Lower leg skin (tissue), 4 donors: Measurements from ENCODE around the gene SHROOM2. TPM values are rescaled to one million over a fixed set of nuclear protein-coding genes. Genes with fewer than 3 reads are reported as not detected.
"Not testable (repeated sequence)": the region's sequence is repeated elsewhere in the genome, so short reads cannot be mapped to it uniquely, and the experiment has no call there.

ENCODE experiments used
- DNase-seq, 2 donors: peaks; one replicate each; pipeline ENCODE4 v3.0.0-alpha.2; 2019; ENCODE audit warnings: low spot score in 2 of 2
- H3K4me3 ChIP-seq: fragments of 200-600 bp; sonication (generic); 2 replicates; pipeline ENCODE4 v1.5.1; 2017; ENCODE audit warnings: mild to moderate bottlenecking, low read depth; ENCODE audit not compliant: poor library complexity, severe bottlenecking
- CTCF ChIP-seq, 3 donors: fragments of 450-650 bp; IDR thresholded peaks; one replicate each; pipeline ENCODE4 v1.5.1; 2016; ENCODE audit warnings: antibody characterized with exemption in 3 of 3, mild to moderate bottlenecking in 3 of 3, moderate library complexity in 2 of 3
- POLR2A ChIP-seq, 2 donors: fragments of 450-650 bp; IDR thresholded peaks; one replicate each; pipeline ENCODE4 v1.6.1; 2016 to 2017; ENCODE audit warnings: antibody characterized with exemption in 2 of 2, mild to moderate bottlenecking in 1 of 2, moderate library complexity in 1 of 2
- WGBS, 2 donors: methylation state at CpG; one replicate each; pipeline ENCODE4 v1.1.5; 2018; 5-methylcytosine and 5-hydroxymethylcytosine counted together
- intact Hi-C: fragments of 100-400 bp; cut with DNase I; formaldehyde crosslinking; loops from one replicate; pipeline ENCODE4 v1.15.0; 2023; ENCODE audit warnings: low total_unique reads
- total RNA-seq, 4 donors: library from RNA; depleted of rRNA; stranded (reverse); fragments of >200 nt; gene quantifications; one replicate each; pipeline ENCODE4 v1.1.0, GENCODE V29; 2016

SHROOM2 gene
- total RNA-seq, 4 donors from 2014 or later: 7.4 to 9.6 (median 8.6) TPM

GRCh38 chrX:9765072-9765736, 21.0 kb upstream of the SHROOM2 start:
- no peak for TF ChIP-seq CTCF (IDR thresholded peaks at IDR 0.05)
- DNase-seq: no peak
- intact Hi-C loops: no loop called here
- WGBS, 2 donors: 27 to 38% methylated on average over 22 to 34 of the region's 67 CpGs
- no peak overlapping the region for H3K4me3 ChIP-seq

GRCh38 chrX:9765737-9766097, 20.5 kb upstream of the SHROOM2 start, which contains the start of gene GPR143:
TSS of gene GPR143 (minus strand) at chrX:9765847. CDS start at chrX:9765817, 30 bp downstream.
- 47 to 57% methylated on average over 8 to 17 of the region's 26 CpGs for WGBS, 2 donors
- TF ChIP-seq CTCF (IDR thresholded peaks at IDR 0.05): no peak
- no peak for TF ChIP-seq POLR2A (IDR thresholded peaks at IDR 0.05)
- no peak for DNase-seq
- H3K4me3 ChIP-seq: no peak within 1 kb of the TSS
- intact Hi-C loops: no loop called here

GRCh38 chrX:9767375-9767774, 18.9 kb upstream of the SHROOM2 start:
- DNase-seq: no peak
- TF ChIP-seq CTCF (IDR thresholded peaks at IDR 0.05) (no peak), POLR2A (IDR thresholded peaks at IDR 0.05) (no peak)
- no peak overlapping the region for H3K4me3 ChIP-seq
- intact Hi-C loops: no loop called here
- WGBS, 2 donors: 54 to 59% methylated on average over 5 to 6 of the region's 6 CpGs

- DNase-seq, intact Hi-C loops, H3K4me3 ChIP-seq: not testable (repeated sequence)
- 80 to 86% methylated on average over 5 of the region's 5 CpGs for WGBS, 2 donors
These were observed 17.8 kb upstream of the SHROOM2 start for GRCh38 chrX:9768321-9768839.

- intact Hi-C loops: no loop called here
- H3K4me3 ChIP-seq: no peak overlapping the region
- WGBS, 2 donors: 11 to 33% methylated on average over 1 of the region's 1 CpG
- DNase-seq: peak in 1 of 2 donors; percentile 3
- TF ChIP-seq CTCF (IDR thresholded peaks at IDR 0.05) (no peak), POLR2A (IDR thresholded peaks at IDR 0.05) (no peak)
These were observed 15.9 kb upstream of the SHROOM2 start for GRCh38 chrX:9770319-9770718.

GRCh38 chrX:9772943-9773342, 13.3 kb upstream of the SHROOM2 start:
- DNase-seq: no peak

More at GRCh38 chrX:9772943-9773342, 13.3 kb upstream of the SHROOM2 start:
- H3K4me3 ChIP-seq: no peak overlapping the region
- intact Hi-C loops: no loop called here
- no peak for TF ChIP-seq POLR2A (IDR thresholded peaks at IDR 0.05)
- no peak for TF ChIP-seq CTCF (IDR thresholded peaks at IDR 0.05)
- WGBS, 2 donors: 74 to 79% methylated on average over 6 of the region's 6 CpGs
